Measurements from ENCODE around the gene BMPR1A.
A peak's percentile ranks its signal among the peaks of the same experiment; 100 is the strongest.
"Not testable (repeated sequence)": the region's sequence is repeated elsewhere in the genome, so short reads cannot be mapped to it uniquely, and the experiment has no call there.

BMPR1A gene

DNA sequence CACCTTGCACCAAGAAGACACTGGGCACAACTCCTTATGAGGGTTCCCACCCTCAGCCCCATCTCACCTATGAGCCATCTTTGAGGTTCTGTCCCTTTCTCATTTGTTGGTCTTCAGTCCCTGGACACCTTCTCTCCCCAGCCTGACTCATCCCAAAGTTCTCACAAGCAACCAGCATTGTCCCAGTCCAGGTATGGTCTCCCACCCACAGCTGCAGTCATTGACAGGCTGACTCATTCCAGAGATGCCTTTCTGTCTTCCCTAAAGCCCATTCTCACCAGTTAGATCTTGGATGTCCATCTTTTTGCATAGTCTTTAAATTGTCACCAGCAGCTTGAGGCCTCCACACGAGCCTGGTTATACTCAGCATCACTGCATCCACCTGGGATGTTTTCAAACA, 26.7 kb upstream of the BMPR1A start:
- DNase-seq (ENCODE audit: low read depth in 2 of 2): no peak

GRCh38 chr10:86730227-86730626, 26.2 kb upstream of the BMPR1A start:
- DNase-seq (ENCODE audit: low read depth in 2 of 2): no peak

DNA sequence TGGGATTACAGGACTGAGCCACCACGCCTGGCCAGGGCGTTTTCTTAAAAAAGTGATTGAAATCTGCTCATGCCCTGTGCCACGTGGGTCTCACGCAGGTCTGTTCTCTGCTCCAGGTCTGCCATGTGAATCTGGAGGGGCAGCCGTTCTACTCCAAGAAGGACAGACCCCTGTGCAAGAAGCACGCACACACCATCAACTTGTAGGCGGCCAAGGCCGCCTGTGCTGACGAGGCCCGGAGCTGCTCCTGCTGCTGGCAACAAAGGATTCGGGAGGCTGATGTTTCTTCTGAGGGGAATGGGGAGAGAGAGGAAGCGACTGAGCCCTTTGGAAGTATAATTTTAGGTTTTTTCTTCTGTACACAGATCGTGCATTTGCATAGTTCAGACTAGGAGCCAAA, 23.6 kb upstream of the BMPR1A start:
- no peak for DNase-seq (ENCODE audit: low read depth in 2 of 2)

DNA sequence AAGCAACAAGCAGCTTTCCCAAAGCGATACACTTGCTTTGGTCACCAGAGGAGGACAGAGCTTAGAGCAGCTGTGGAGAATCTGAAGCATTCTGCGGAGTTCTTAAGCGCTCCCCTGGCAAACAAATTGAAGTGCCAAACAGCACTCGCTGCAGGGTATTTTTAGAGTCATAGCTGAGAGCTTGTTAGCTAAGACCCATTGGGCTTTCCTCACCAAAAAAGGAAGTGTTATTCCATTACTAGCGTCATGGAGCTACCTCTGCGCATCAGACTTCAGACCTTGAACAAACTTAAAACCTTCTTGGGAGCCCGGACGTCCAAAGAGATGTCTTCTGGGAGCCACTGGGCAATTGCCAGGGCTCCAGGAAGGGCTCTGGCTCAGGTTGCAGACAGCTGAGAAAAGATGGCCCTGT, 23.2 kb upstream of the BMPR1A start:
- DNase-seq (ENCODE audit: low read depth in 2 of 2): no peak

DNA sequence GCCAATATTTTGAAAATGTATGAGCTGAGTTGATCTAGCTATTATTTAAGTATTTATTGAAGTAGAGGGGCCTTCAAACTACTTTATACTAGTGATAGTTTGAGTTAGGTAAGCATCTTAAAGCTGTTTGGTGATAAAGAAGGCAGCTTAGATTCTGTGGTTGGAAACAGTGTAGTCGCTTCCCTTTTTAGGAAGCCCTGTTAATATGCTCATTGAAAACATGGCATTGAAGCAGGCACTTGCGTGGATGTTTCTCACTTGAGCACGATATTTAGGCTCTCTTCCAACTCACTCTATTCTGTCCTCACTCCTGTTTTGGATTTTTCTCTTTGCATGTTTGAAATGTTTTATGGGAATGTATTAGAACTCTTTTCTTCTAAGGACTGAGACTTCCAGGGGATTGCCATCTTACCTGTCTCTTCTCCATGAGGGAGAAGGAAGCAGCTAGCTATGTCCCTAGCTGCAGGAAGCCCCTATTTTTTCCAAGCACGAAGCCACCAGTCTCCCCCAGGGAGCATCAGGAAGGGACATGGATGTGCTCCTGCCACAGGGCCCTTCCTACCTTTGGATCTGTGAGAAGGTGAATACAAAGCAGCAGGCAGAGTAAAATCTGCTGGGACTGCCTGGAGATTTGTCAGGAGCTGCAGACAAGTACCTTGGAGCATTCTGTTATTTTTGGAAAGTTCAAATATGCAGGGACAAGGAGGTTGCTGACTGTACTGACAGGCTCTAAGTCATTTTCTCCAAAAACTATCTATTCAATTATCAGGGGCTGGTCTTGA, 22.0 kb upstream of the BMPR1A start:
- DNase-seq (ENCODE audit: low read depth in 2 of 2): no peak

GRCh38 chr10:86735278-86735677, 21.1 kb upstream of the BMPR1A start:
- DNase-seq (ENCODE audit: low read depth in 2 of 2): not testable (repeated sequence)

DNA sequence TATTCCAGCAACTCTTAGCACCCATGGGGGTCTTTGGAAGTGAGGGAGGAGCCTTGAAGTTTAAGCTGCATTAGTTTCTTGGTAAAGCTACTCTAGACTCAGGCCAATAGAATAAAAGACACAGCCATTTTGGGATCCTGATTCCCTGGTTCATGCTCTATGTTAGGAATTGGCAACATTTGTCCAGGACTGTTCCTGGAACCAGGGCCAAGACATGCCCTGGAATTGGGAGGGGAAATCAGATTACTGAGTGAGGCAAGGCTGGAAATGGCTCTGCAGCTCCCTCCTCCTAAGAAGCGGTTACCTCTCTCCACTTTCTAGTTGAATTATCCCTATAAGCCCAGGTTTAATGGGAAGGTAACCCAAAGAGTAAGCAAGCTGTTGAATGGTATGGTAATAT, 14.2 kb upstream of the BMPR1A start:
- DNase-seq (ENCODE audit: low read depth in 2 of 2): no peak

DNA sequence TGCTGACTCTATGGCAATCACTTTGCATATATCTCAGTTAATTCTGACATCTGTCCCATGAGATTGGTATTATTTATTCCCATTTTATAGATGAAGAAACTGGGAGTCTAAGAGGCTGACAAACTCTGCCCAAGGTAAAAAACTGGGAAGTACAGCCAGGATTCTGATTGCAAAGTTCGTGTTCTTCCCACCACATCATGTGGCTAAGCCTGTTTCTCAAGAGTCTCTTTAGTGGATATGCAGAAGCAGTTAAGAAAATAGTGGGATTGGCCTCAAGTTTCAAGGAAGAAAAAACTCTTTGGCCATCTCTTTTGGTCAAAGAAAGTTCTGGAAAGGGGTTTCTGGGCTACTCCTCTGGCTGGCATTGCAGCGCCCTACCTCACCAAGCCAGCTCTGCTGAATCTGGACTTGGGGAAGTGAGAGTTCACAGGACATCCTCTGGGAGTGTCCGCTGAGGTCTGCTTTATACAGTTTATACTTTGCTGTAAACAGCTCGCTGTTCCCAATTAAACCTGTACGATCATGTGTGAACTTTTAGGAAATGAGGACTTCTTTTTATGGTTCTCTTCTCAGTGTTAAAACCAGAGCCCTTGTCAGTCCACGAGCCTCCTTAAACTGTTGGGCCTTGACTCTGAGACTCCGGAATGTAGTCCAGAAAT, 12.2 kb upstream of the BMPR1A start:
- DNase-seq (ENCODE audit: low read depth in 2 of 2): no peak

DNA sequence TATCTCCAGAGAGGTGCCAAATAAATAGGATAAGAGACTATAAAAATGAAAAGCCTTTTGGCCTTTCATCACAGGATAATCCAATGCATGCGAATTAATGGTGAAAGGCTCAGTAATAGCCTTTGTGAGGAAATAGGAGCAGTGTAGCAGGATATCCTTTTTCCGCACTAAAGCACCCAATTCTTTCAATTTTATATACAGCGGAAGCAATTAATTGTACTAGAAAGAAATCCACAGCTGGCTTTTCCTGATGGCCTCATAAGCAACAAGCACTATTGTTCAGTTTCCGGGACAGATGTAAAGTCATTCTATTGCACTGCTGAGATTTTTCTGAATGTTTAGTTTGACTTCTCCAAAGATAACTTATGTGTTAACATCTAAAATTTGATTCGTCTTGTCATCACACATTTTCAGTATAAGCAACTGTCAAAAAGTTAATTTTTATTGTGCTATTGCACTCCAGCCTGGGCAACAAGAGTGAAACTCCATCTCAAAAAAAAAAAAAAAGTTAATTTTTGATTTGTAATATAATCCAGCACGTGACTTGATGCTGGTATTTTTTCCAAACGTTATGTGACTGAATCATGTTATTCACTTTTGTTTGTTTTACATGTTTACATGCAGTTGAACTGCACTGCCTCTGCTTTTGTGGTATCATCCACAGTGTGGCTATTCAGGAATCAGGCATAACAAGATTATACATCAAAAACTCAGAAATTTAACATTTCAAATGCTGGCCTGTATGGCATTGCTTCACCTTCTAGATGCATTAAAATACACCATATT, 8.4 kb upstream of the BMPR1A start:
- no peak for DNase-seq (ENCODE audit: low read depth in 2 of 2)

GRCh38 chr10:86749854-86750253, 6.6 kb upstream of the BMPR1A start:
- no peak for DNase-seq (ENCODE audit: low read depth in 2 of 2)

GRCh38 chr10:86751477-86751876, 4.9 kb upstream of the BMPR1A start:
- no peak for DNase-seq (ENCODE audit: low read depth in 2 of 2)

DNA sequence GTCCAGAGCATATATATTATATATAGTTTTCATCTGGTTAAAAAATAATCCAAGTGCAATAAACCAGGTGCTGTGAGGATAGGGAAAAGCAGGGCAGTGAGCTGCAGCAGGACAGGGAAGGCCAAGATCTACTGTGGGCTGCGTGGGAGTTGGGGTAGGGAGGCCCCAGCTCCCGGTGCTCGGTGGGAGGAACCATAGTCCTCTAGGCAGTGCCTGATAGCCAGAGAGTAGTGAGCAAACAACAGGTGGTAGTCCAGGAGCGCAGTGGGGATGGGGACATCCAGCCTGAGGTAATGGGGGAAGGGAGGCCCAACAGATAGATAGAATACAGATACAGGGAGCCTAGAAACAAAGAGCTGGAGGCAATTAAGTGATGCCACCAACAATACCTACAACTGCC, 4.1 kb upstream of the BMPR1A start:
- DNase-seq (ENCODE audit: low read depth in 2 of 2): no peak

- no peak for DNase-seq (ENCODE audit: low read depth in 2 of 2)
These were observed 3.4 kb upstream of the BMPR1A start for GRCh38 chr10:86753051-86753450.

GRCh38 chr10:86753638-86754434, 2.6 kb upstream of the BMPR1A start:
- DNase-seq (ENCODE audit: low read depth in 2 of 2): no peak

DNA sequence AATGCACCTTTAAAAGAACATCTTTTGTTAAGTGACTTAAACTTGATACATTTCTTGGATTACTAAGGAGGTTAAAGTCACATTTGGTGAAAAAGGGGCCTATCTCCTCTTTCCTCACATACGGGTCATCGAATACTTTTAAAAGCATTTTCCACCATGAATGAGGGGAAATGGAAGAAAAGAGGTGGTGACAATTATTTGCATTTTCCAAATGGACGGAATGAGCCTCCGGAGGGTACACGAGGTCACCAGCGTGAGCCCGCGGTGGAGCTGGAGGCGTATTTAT, 1.0 kb upstream of the BMPR1A start:
- DNase-seq (ENCODE audit: low read depth in 2 of 2): no peak

DNA sequence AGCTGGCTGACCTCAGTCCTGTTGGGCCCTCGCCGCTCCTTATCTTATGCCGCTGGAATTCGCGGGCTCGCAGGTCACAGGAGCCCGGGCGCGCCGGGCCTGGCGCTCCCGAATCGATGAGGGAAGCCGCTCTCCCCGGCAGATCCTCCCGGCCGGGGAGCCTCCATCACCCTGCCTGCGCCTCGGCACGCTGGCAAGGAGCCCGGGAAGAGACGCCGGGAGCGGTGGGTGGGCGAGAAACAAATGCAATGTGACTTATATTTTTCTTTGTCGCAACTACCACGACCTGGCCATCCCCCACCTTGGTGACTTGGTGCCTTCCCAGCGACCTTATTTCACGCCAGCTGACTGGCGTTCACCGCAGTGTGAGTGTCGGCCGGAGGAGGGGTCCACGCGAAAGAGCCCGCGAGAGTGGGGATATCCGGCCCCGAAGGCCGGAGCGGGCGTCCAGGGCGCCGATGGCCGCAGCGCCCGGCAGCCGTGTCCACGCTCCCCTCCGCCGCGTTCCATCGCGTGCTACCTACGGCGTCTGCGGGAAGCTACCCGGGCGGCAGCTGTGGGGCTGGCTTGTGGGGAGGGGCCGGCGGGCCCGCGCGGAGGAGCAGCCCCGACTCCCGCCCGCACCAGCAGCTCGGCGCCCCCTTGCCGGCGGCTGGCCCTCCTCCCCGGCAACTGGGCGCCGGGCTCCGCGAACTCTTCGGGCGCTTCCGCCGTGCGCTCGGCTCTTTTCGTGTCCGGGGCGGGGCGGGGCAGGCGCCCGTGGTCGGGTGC, 494 bp upstream of the BMPR1A start:
- DNase-seq (ENCODE audit: low read depth in 2 of 2): peak; percentile 83 to 84

- peak; percentile 1 to 7 for DNase-seq (ENCODE audit: low read depth in 2 of 2)
These were observed 924 bp downstream of the BMPR1A start for GRCh38 chr10:86757113-86757972.

GRCh38 chr10:86758189-86759072, 2.0 kb downstream of the BMPR1A start:
- DNase-seq (ENCODE audit: low read depth in 2 of 2): no peak

DNA sequence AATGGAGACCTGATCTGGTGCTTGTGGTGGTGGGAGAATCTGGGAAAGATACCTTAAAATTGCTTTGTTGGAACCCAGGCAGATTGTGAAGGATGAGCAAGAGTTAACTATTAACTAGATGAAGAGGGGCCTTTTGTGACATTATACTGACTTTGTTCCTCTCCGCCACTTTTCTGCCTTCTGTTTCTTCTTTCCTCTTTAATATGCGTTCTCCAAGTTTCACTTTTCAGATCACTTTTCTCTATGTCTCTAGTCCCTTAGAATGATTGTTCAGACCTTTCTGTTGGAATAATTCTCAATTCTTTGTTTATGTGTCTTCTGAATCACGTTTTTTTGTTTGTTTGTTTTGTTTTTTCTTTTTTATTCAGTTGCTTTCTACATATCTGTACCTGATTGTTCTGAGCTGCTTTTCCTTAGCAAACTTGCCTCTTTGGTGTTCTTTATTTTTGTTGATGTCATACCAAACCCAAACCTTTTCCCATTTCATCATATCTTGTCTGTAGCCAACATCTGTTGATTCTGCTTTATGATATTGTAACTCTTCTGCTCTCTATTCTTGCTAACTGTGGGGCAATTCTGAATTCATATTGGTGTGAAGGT, 2.8 kb downstream of the BMPR1A start:
- DNase-seq (ENCODE audit: low read depth in 2 of 2): no peak

Measured in stimulated activated CD4-positive, alpha-beta T cell treated with anti-CD3 and anti-CD28 coated beads, Interleukin-4, amount 100 ng/mL, for 48 hours (primary cell).